ENCODE measurements around the gene MOB3B.

- TF ChIP-seq, protein P1, sequence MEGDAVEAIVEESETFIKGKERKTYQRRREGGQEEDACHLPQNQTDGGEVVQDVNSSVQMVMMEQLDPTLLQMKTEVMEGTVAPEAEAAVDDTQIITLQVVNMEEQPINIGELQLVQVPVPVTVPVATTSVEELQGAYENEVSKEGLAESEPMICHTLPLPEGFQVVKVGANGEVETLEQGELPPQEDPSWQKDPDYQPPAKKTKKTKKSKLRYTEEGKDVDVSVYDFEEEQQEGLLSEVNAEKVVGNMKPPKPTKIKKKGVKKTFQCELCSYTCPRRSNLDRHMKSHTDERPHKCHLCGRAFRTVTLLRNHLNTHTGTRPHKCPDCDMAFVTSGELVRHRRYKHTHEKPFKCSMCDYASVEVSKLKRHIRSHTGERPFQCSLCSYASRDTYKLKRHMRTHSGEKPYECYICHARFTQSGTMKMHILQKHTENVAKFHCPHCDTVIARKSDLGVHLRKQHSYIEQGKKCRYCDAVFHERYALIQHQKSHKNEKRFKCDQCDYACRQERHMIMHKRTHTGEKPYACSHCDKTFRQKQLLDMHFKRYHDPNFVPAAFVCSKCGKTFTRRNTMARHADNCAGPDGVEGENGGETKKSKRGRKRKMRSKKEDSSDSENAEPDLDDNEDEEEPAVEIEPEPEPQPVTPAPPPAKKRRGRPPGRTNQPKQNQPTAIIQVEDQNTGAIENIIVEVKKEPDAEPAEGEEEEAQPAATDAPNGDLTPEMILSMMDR (IDR thresholded peaks at IDR 0.05), result no peak
- no peak for TF ChIP-seq POLR2A (IDR thresholded peaks at IDR 0.05)
Observed at GRCh38 chr9:27471366-27471765, 58.2 kb downstream of the MOB3B start.
